Esophagus (tissue), 2 donors: ENCODE results near the gene ATP6V1A. TPM values are rescaled to one million over a fixed set of nuclear protein-coding genes. Genes with fewer than 3 reads are reported as not detected.

Source experiments
- H3K27ac ChIP-seq, 2 donors: one replicate each; pipeline ENCODE4 v1.5.1; 2013; ENCODE audit warnings: low read depth in 2 of 2, mild to moderate bottlenecking in 2 of 2, inconsistent platforms in 1 of 2, low read length in 1 of 2, moderate library complexity in 1 of 2
- H3K27me3 ChIP-seq, 2 donors: one replicate each; pipeline ENCODE4 v1.6.1; 2013; ENCODE audit warnings: low read length in 2 of 2, control low read depth in 1 of 2, mild to moderate bottlenecking in 1 of 2; ENCODE audit not compliant: insufficient read depth in 2 of 2, control insufficient read depth in 1 of 2
- H3K36me3 ChIP-seq, 2 donors: one replicate each; pipeline ENCODE4 v1.6.1; 2013; ENCODE audit warnings: low read length in 1 of 2; ENCODE audit not compliant: control insufficient read depth in 2 of 2, insufficient read depth in 2 of 2
- H3K4me1 ChIP-seq, 2 donors: one replicate each; pipeline ENCODE4 v1.6.1; 2013; ENCODE audit warnings: low read length in 1 of 2; ENCODE audit not compliant: control insufficient read depth in 2 of 2, insufficient read depth in 2 of 2
- H3K4me3 ChIP-seq, 2 donors: one replicate each; pipeline ENCODE4 v1.5.1; 2013; ENCODE audit warnings: low read length in 2 of 2, mild to moderate bottlenecking in 2 of 2, low read depth in 1 of 2, moderate library complexity in 1 of 2
- H3K9me3 ChIP-seq, 2 donors: one replicate each; pipeline ENCODE4 v1.6.1; 2013; ENCODE audit warnings: mild to moderate bottlenecking in 2 of 2, low read depth in 1 of 2, low read length in 1 of 2, moderate library complexity in 1 of 2; ENCODE audit not compliant: control insufficient read depth in 2 of 2, insufficient read depth in 1 of 2
- WGBS, 2 donors: extraction: QIAGEN DNeasy Blood & Tissue Kit; methylation state at CpG; one replicate each; pipeline ENCODE4 v1.1.7; 2013; 5-methylcytosine and 5-hydroxymethylcytosine counted together
- polyA plus RNA-seq, 2 donors: library from polyadenylated mRNA; stranded (reverse); fragments of 200-250 nt; gene quantifications; one replicate each; pipeline ENCODE4 v1.2.3, GENCODE V29; 2013
- donor health status: healthy with polysubstance abuse.
- donor health status: Bipolar disorder and iron deficiency.

The ATP6V1A gene
- polyA plus RNA-seq, 2 donors: 16.1 to 16.6 TPM

DNA sequence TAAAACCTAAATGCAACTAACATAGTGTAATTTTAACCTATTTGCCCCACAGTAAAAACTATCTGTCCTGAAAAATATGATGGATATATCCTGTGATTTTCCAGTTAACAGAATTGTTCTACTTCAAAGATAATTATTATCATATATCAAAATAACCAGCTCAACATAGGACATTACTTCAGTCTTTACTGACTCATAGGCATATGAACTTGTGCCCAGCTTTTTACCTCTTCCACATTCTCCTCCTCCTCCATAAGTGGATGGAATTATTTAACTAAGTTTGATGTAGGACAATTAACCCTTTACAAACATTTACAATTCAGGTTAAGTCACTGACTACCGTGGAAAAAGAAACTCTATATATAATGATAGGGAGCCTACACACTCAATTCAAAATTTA lies 27.5 kb upstream of the ATP6V1A start:
- no peak overlapping the region for H3K4me3 ChIP-seq
- peaks cover 0 to 2% of the 10 kb centered on the region in 2 donors for H3K36me3 ChIP-seq
- H3K27ac ChIP-seq: no peak overlapping the region
- H3K9me3 ChIP-seq: no peaks in the 10 kb centered on the region
- 92 to 95% methylated on average over 1 of the region's 1 CpG for WGBS, 2 donors
- H3K4me1 ChIP-seq: no peaks in the 10 kb centered on the region
- no peaks in the 10 kb centered on the region for H3K27me3 ChIP-seq

DNA sequence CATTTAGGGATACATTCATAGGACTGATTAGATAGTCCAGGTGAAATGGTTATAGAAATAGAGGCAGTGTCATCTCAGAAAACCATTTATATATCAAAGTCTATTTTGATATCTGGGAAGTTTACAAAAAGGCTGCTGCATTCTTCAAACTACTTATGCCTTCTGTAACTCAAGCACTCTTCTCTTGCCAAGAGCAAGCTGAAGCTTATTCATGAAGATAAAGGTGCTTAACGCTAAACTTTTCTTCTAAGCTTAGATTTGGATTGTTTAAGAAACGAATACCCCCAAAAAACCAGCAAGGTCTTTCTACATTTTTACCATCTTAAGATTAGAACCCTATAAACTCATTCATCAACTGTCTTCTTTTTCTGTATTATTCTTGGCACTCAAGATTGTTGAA lies 27.1 kb upstream of the ATP6V1A start:
- Histone ChIP-seq H3K4me3 (no peak overlapping the region), H3K27me3 (no peaks in the 10 kb centered on the region), H3K27ac (no peak overlapping the region), H3K36me3 (peaks cover 0 to 2% of the 10 kb centered on the region in 2 donors), H3K9me3 (no peaks in the 10 kb centered on the region), H3K4me1 (no peaks in the 10 kb centered on the region)
- WGBS, 2 donors: 81 to 86% methylated on average over 2 of the region's 2 CpGs

DNA sequence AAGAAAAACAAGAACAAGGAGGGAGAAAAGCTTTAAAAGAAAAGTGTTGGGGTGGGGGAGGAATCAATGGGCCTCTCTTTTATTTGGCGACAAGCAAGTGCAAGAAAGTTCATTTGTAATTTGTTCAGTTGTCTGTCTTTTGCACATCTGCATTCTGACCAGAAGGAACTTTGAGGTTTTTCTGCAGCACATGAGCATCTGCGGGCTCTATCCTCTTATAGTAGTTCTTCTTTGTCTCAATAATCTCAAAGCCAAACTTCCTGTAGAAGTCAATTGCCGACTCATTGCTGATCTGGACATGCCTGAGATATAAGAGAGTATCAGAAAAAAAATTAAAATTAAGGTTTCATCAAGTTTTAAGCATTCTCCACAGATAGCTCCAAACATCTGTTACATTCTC lies 25.2 kb upstream of the ATP6V1A start:
- no peak overlapping the region for H3K4me3 ChIP-seq
- 68 to 75% methylated on average over 3 of the region's 3 CpGs for WGBS, 2 donors
- no peaks in the 10 kb centered on the region for H3K4me1 ChIP-seq
- H3K9me3 ChIP-seq: no peaks in the 10 kb centered on the region
- no peaks in the 10 kb centered on the region for H3K27me3 ChIP-seq
- peaks cover 0 to 2% of the 10 kb centered on the region in 2 donors for H3K36me3 ChIP-seq
- no peak overlapping the region for H3K27ac ChIP-seq

DNA sequence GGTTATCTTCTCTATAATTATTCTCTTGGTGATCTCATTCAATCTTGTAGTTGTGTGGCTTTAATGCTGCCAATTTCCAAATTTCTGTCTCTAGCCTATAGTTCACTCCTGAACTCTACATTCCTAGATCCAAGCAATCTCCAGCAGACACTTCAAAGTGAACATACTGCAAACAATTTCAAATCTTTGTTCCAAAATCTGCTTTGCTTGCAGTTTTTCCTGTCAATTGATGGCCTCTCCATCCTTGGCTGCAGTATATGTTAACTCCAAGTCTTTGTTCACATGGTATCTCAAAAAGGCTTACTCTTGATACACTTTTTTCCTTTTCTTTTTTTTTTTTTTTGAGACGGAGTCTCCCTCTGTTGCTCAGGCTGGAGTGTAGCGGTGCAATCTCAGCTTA lies 18.2 kb upstream of the ATP6V1A start:
- H3K9me3 ChIP-seq: no peaks in the 10 kb centered on the region
- H3K4me3 ChIP-seq: no peak overlapping the region
- H3K4me1 ChIP-seq: no peaks in the 10 kb centered on the region
- WGBS, 2 donors: 95 to 100% methylated on average over 2 of the region's 2 CpGs
- no peak overlapping the region for H3K27ac ChIP-seq
- no peaks in the 10 kb centered on the region for H3K27me3 ChIP-seq
- H3K36me3 ChIP-seq: no peaks in the 10 kb centered on the region

DNA sequence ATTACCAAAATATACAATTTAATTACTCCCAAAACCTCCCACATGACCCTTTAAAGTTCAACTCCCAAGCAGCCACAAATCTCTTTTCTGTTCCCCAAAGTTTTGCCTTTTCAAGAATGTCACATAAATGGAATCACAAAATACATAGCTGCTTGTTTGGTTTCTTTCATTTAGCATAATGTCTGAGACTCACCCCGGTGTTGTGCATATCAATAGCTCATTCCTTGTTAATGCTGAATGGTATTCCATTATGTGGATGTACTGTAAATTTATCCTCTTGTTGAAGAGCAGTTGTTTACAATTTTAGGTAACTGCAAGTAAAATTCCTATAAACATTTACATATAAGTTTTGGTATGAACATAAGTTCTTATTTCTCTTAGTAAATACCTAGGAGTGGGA lies 16.3 kb upstream of the ATP6V1A start:
- Histone ChIP-seq H3K36me3 (no peaks in the 10 kb centered on the region), H3K27me3 (no peaks in the 10 kb centered on the region), H3K9me3 (no peaks in the 10 kb centered on the region), H3K4me3 (no peak overlapping the region), H3K27ac (no peak overlapping the region), H3K4me1 (no peaks in the 10 kb centered on the region)
- 89 to 96% methylated on average over 1 of the region's 1 CpG for WGBS, 2 donors

DNA sequence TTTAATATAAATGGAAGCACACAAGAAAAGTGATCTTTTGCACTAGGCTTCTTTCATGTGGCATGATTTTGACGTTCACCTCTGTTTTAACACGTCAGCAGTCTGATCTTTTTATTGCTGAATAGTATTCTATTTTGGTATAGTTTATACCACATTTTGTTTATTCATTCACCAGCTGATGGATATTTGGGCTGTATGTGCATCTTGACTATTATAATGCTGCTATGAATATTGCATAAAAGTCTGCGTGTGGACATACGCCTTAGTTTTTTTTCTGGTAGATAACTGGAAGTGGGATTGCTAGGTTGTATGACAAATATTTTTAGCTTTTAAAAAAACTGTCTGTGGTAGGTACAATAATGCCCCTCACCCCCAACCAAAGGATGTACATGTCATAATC lies 15.1 kb upstream of the ATP6V1A start:
- no peaks in the 10 kb centered on the region for H3K4me1 ChIP-seq

DNA sequence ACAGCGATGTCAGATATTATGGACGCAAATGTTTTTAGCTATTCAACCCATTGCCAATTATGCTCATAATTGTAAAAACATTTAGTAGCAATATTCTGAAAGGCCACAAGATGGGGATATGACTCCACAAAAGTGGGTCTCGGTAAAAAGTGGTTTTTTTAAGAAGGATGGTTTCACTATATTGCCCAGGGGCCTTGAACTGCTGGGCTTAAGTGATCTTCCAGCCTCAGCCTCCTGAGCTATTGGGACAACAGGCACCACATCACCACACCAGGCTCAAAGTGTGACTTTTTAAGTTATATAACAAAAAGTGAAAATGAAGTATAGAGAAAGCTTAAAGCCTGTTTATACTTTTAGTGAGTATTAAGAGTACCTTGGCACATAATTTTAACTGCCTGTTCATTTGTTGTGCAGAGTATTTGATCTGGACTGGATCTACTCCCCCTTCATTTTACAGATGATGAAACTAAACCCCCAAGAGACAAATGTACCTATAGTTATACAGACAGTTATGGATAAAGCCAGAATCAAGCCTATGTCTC lies 10.2 kb upstream of the ATP6V1A start:
- H3K27ac ChIP-seq: no peak overlapping the region
- no peaks in the 10 kb centered on the region for H3K4me1 ChIP-seq
- H3K36me3 ChIP-seq: no peaks in the 10 kb centered on the region
- H3K4me3 ChIP-seq: no peak overlapping the region
- WGBS, 2 donors: 9 to 13% methylated on average over 3 of the region's 3 CpGs
- no peaks in the 10 kb centered on the region for H3K27me3 ChIP-seq
- no peaks in the 10 kb centered on the region for H3K9me3 ChIP-seq

More for the DNA sequence above, 15.1 kb upstream of the ATP6V1A start:
- Histone ChIP-seq H3K27me3 (no peaks in the 10 kb centered on the region), H3K36me3 (no peaks in the 10 kb centered on the region), H3K9me3 (no peaks in the 10 kb centered on the region), H3K27ac (no peak overlapping the region), H3K4me3 (no peak overlapping the region)
- WGBS, 2 donors: 76 to 77% methylated on average over 4 of the region's 4 CpGs

DNA sequence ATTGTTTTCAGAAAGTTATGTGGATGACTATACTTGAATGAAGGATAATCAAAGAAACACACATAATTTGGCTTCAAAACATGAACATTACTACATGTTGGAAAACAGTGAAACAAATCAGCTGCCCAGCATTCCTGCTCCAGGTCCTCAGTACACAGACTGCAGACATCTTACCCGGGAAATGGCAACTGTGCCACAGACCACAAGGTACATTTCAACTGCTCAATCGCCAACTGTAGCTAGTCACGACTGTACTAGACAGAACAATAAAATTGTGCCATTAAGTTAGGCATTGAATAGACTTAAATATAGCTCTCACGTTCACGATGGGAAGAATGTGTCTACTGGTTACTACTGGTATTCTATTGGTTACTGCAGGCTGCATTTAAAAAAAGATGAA lies 5.7 kb upstream of the ATP6V1A start:
- WGBS, 2 donors: 58 to 63% methylated on average over 5 of the region's 5 CpGs
- H3K4me3 ChIP-seq: no peak overlapping the region
- peaks cover 0 to 4% of the 10 kb centered on the region in 2 donors for H3K4me1 ChIP-seq
- H3K9me3 ChIP-seq: no peaks in the 10 kb centered on the region
- no peaks in the 10 kb centered on the region for H3K36me3 ChIP-seq
- H3K27me3 ChIP-seq: no peaks in the 10 kb centered on the region
- no peak overlapping the region for H3K27ac ChIP-seq

DNA sequence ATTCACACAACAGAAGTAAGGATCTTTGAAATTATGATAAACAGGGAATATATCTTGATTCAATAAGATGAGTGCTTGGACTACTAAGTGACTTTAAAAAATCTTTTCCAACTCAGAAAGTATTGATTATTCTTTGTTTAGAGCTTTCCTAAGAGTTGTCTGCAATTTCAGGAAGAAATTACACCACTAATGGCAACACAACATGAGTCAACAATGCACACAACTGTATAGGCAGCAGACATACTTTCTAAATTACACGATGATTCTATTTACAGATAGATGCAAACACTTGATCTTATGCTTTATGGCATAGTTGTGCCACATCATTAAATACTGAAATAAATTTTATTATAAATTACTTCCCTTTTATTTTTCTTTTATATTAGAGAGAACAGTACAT lies 5.2 kb upstream of the ATP6V1A start:
- Histone ChIP-seq H3K27ac (no peak overlapping the region), H3K9me3 (no peaks in the 10 kb centered on the region), H3K27me3 (no peaks in the 10 kb centered on the region), H3K36me3 (no peaks in the 10 kb centered on the region), H3K4me1 (peaks cover 0 to 4% of the 10 kb centered on the region in 2 donors), H3K4me3 (no peak overlapping the region)
- WGBS, 2 donors: 63 to 68% methylated on average over 1 of the region's 1 CpG

DNA sequence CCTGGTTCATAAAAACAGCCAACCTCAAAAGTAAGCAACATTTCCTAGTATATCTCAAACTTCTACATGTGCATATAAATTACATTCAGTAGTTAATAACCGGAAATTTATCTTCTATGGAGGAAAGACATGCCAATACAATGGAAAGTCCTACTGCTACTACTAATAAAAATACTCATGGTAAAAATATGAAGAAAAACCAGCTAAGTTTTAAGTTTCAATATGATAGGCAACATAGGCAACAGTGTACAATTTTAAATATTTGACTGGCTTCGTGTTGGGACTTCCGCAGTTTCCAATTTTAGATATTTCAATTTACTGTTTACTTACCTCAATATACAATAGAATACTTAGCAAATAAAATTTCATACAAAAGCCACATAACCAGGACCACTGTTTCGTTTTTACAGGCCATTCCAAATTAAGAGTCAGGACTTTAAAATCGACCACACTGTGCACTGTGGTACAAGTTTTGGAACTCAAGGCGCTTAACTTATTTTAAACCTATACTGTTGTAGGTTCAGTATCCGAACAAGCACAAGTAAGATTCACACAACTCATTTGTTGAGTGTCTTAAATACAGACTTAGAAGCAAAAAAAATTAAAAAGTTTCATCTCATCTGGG lies 3.7 kb upstream of the ATP6V1A start:
- no peaks in the 10 kb centered on the region for H3K27me3 ChIP-seq
- no peak overlapping the region for H3K27ac ChIP-seq
- no peaks in the 10 kb centered on the region for H3K36me3 ChIP-seq
- no peaks in the 10 kb centered on the region for H3K9me3 ChIP-seq
- WGBS, 2 donors: 49 to 55% methylated on average over 7 of the region's 7 CpGs
- H3K4me3 ChIP-seq: peak overlapping the region in 1 of 2 donors; percentile 89
- peaks cover 0 to 4% of the 10 kb centered on the region in 2 donors for H3K4me1 ChIP-seq
